Occipital lobe (tissue), 2 donors: ENCODE data around the gene DYNLL1. TPM values are rescaled to one million over a fixed set of nuclear protein-coding genes. Genes with fewer than 3 reads are reported as not detected.
"Not testable (repeated sequence)": the region's sequence is repeated elsewhere in the genome, so short reads cannot be mapped to it uniquely, and the experiment has no call there.

Experiments
- DNase-seq: peaks from one replicate; lab custom pipeline; 2025; lab: John Stamatoyannopoulos, UW
- total RNA-seq: library from RNA; depleted of rRNA; stranded (reverse); fragments of >200 nt; gene quantifications from one replicate; pipeline ENCODE4 v1.2.3, GENCODE V29; 2014

Gene DYNLL1
- total RNA-seq = 252 TPM

GRCh38 chr12:120495731-120496412, at the start of gene DYNLL1:
DYNLL1 (plus strand) TSS chr12:120496113; CDS start chr12:120496422, 309 bp downstream.
- DNase-seq = peak; percentile 96

GRCh38 chr12:120446844-120447178, 49.1 kb upstream of the DYNLL1 start:
- DNase-seq = not testable (repeated sequence)

- no peak for DNase-seq
Observed at GRCh38 chr12:120447992-120448391, 47.9 kb upstream of the DYNLL1 start.

GRCh38 chr12:120452524-120452923, 43.4 kb upstream of the DYNLL1 start:
- DNase-seq = not testable (repeated sequence)

GRCh38 chr12:120453060-120453750, 42.7 kb upstream of the DYNLL1 start:
- DNase-seq = no peak

- DNase-seq = no peak
Observed at GRCh38 chr12:120453977-120454376, 41.9 kb upstream of the DYNLL1 start.

- no peak for DNase-seq
Observed at GRCh38 chr12:120455302-120455701, 40.6 kb upstream of the DYNLL1 start.

GRCh38 chr12:120457133-120457532, 38.8 kb upstream of the DYNLL1 start:
- no peak for DNase-seq

GRCh38 chr12:120460157-120460556, 35.8 kb upstream of the DYNLL1 start:
- no peak for DNase-seq

- DNase-seq = no peak
Observed at GRCh38 chr12:120462099-120462640, 33.7 kb upstream of the DYNLL1 start.

- no peak for DNase-seq
Observed at GRCh38 chr12:120463712-120464111, 32.2 kb upstream of the DYNLL1 start.

GRCh38 chr12:120465756-120466155, 30.2 kb upstream of the DYNLL1 start:
- DNase-seq = no peak

- DNase-seq = no peak
Observed at GRCh38 chr12:120466560-120467315, 29.2 kb upstream of the DYNLL1 start.

- no peak for DNase-seq
Observed at GRCh38 chr12:120467439-120467838, 28.5 kb upstream of the DYNLL1 start.

- DNase-seq = no peak
Observed at GRCh38 chr12:120468325-120468820, 27.5 kb upstream of the DYNLL1 start.

- no peak for DNase-seq
Observed at GRCh38 chr12:120468821-120469449, 27.0 kb upstream of the DYNLL1 start.

GRCh38 chr12:120469450-120470149, 26.3 kb upstream of the DYNLL1 start, which contains the start of gene SRSF9:
SRSF9 (minus strand) TSS chr12:120469748; CDS start chr12:120469609, 139 bp downstream.
- DNase-seq = peak; percentile 93

GRCh38 chr12:120470150-120470784, 25.6 kb upstream of the DYNLL1 start:
- no peak for DNase-seq

GRCh38 chr12:120472521-120472920, 23.4 kb upstream of the DYNLL1 start:
- DNase-seq = no peak
